Astrocyte (in vitro differentiated cells and primary cell): ENCODE results near the gene MYH3.

Experiments
- CTCF ChIP-seq: IDR thresholded peaks from 2 replicates; pipeline ENCODE4 v1.5.1; 2011; ENCODE audit warnings: low read depth, mild to moderate bottlenecking, inconsistent platforms, low read length, moderate library complexity; ENCODE audit not compliant: insufficient read depth
- EZH2 ChIP-seq: IDR thresholded peaks from 2 replicates; pipeline ENCODE4 v1.6.1; 2012; ENCODE audit warnings: mild to moderate bottlenecking, low read length, inconsistent platforms; ENCODE audit not compliant: insufficient read depth

GRCh38 chr17:10657879-10658278 lies 770 bp upstream of the MYH3 start:
- TF ChIP-seq EZH2 = no peak
- no peak for TF ChIP-seq CTCF
